HepG2 (cell line): ENCODE results near the gene MRPL20. TPM values are rescaled to one million over a fixed set of nuclear protein-coding genes. Genes with fewer than 3 reads are reported as not detected.

ENCODE experiments used
- AHDC1 ChIP-seq: sonication (generic); formaldehyde crosslinking; IDR thresholded peaks from 2 replicates; pipeline ENCODE4 v1.5.1; 2020; ENCODE audit warnings: mild to moderate bottlenecking, missing genetic modification reagents, borderline replicate concordance
- GLI4 ChIP-seq: sonication (generic); formaldehyde crosslinking; IDR thresholded peaks from 2 replicates; pipeline ENCODE4 v1.5.1; 2020; ENCODE audit warnings: missing genetic modification reagents, mild to moderate bottlenecking, moderate library complexity, borderline replicate concordance
- HDAC1 ChIP-seq: sonication (generic); formaldehyde crosslinking; IDR thresholded peaks from 2 replicates; pipeline ENCODE4 v1.5.1; 2020; ENCODE audit warnings: mild to moderate bottlenecking, missing genetic modification reagents
- HIVEP1 ChIP-seq: sonication (generic); formaldehyde crosslinking; IDR thresholded peaks from 2 replicates; pipeline ENCODE4 v1.4.0; 2020; ENCODE audit warnings: mild to moderate bottlenecking, missing genetic modification reagents
- HNRNPLL ChIP-seq: fragments of 200-400 bp; formaldehyde crosslinking; IDR thresholded peaks from 2 replicates; pipeline ENCODE4 v1.6.1; 2017; ENCODE audit warnings: mild to moderate bottlenecking, low read depth, low read length; ENCODE audit not compliant: poor library complexity, severe bottlenecking
- KDM5B ChIP-seq: sonication (generic); formaldehyde crosslinking; IDR thresholded peaks from 2 replicates; pipeline ENCODE4 v1.4.0; 2020; ENCODE audit warnings: missing genetic modification reagents, mild to moderate bottlenecking, borderline replicate concordance
- KDM6A ChIP-seq: IDR thresholded peaks from 2 replicates; pipeline ENCODE4 v1.6.1; 2016; ENCODE audit warnings: low read depth
- MIER2 ChIP-seq: IDR thresholded peaks from 2 replicates; pipeline ENCODE4 v1.6.1; 2016; ENCODE audit warnings: missing biosample characterization, missing genetic modification reagents
- PHF21A ChIP-seq: sonication (generic); formaldehyde crosslinking; IDR thresholded peaks from 2 replicates; pipeline ENCODE4 v1.5.0; 2020; ENCODE audit warnings: mild to moderate bottlenecking, missing genetic modification reagents
- RFX5 ChIP-seq: IDR thresholded peaks from 2 replicates; pipeline ENCODE4 v1.6.1; 2011; ENCODE audit warnings: low read depth, low read length, improper control_type of control experiment
- TIGD3 ChIP-seq: sonication (generic); formaldehyde crosslinking; IDR thresholded peaks from 2 replicates; pipeline ENCODE4 v1.5.1; 2020; ENCODE audit warnings: mild to moderate bottlenecking, missing genetic modification reagents, borderline replicate concordance
- XBP1 ChIP-seq: sonication (generic); formaldehyde crosslinking; IDR thresholded peaks from 2 replicates; pipeline ENCODE4 v1.5.0; 2020; ENCODE audit warnings: missing genetic modification reagents
- ZBTB21 ChIP-seq: sonication (generic); formaldehyde crosslinking; IDR thresholded peaks from 2 replicates; pipeline ENCODE4 v1.4.0; 2020; ENCODE audit warnings: missing genetic modification reagents
- ZBTB3 ChIP-seq: sonication (generic); formaldehyde crosslinking; IDR thresholded peaks from 2 replicates; pipeline ENCODE4 v1.4.0; 2020; ENCODE audit warnings: low read depth, mild to moderate bottlenecking, moderate library complexity, missing genetic modification reagents, borderline replicate concordance
- ZGPAT ChIP-seq: IDR thresholded peaks from 2 replicates; pipeline ENCODE4 v1.6.1; 2016; ENCODE audit warnings: mild to moderate bottlenecking
- ZNF552 ChIP-seq: sonication (generic); formaldehyde crosslinking; IDR thresholded peaks from 2 replicates; pipeline ENCODE4 v1.9.0; 2022; ENCODE audit warnings: missing genetic modification reagents, mild to moderate bottlenecking, borderline replicate concordance
- ZNF569 ChIP-seq: sonication (generic); formaldehyde crosslinking; IDR thresholded peaks from 2 replicates; pipeline ENCODE4 v1.5.0; 2020; ENCODE audit warnings: mild to moderate bottlenecking, missing genetic modification reagents, moderate library complexity, borderline replicate concordance
- ZNF589 ChIP-seq: sonication (generic); formaldehyde crosslinking; conservative IDR thresholded peaks from 2 replicates; pipeline ENCODE4 v1.8.0; 2022; ENCODE audit warnings: mild to moderate bottlenecking, moderate library complexity, missing genetic modification reagents
- ZNF605 ChIP-seq: sonication (generic); formaldehyde crosslinking; IDR thresholded peaks from 2 replicates; pipeline ENCODE4 v1.8.0; 2022; ENCODE audit warnings: mild to moderate bottlenecking, missing genetic modification reagents
- ZSCAN12 ChIP-seq: sonication (generic); formaldehyde crosslinking; IDR thresholded peaks from 2 replicates; pipeline ENCODE4 v1.9.0; 2021; ENCODE audit warnings: mild to moderate bottlenecking, missing genetic modification reagents
- polyA plus RNA-seq, 8 experiments: library from polyadenylated mRNA; depleted of rRNA in 3 of 8; stranded (reverse) in 7 of 8; unstranded in 1 of 8; fragments of >200 nt; fragmentation: Illumina TruSeq in 4 of 8; extraction: Trizol in 4 of 8; gene quantifications; 2 replicates each; pipeline versions ENCODE4 v1.2.1 to v1.2.3, GENCODE V29; 2011 to 2016; ENCODE audit warnings: low read depth in 4 of 8, missing spikeins in 1 of 8, mixed read lengths in 1 of 8; ENCODE audit not compliant: insufficient read depth in 1 of 8
- total RNA-seq, 5 experiments: library from RNA; depleted of rRNA; stranded (reverse); fragments of >200 nt; fragmentation: Illumina TruSeq; extraction: Trizol; gene quantifications; 2 replicates each; pipeline ENCODE4 v1.2.3, GENCODE V29; 2016; ENCODE audit warnings: low read depth in 1 of 5

The MRPL20 gene
- total and polyA plus RNA-seq, 2 of the 13 experiments (the other 11 are each of a cell fraction or from before 2014, with no cell fraction given) = 59.2 to 127 TPM

GRCh38 chr1:1400576-1401456 is 6.3 kb downstream of the MRPL20 start (continued):
- peak; percentile 75; the same call in 1 of the 2 replicates for TF ChIP-seq AHDC1 (CRISPR knock-in tag)
- TF ChIP-seq ZBTB3 (CRISPR knock-in tag) = peak; percentile 99
- peak; percentile 99 for TF ChIP-seq KDM6A (CRISPR knock-in tag)
- peak; percentile 98 for TF ChIP-seq HDAC1 (CRISPR knock-in tag)
- TF ChIP-seq XBP1 (CRISPR knock-in tag) = no peak
- no peak for TF ChIP-seq ZSCAN12 (CRISPR knock-in tag)
- 0 out of 2 replicates have a peak, but pooled peaks have one; percentile 29 for TF ChIP-seq ZNF589 (CRISPR knock-in tag)
- TF ChIP-seq HNRNPLL = no peak
- peak; percentile 70 for TF ChIP-seq ZBTB21
- TF ChIP-seq RFX5 = no peak
- no peak for TF ChIP-seq GLI4 (CRISPR knock-in tag)
- TF ChIP-seq PHF21A (CRISPR knock-in tag) = peak; percentile 98
- peak; percentile 83; the same call in 1 of the 2 replicates for TF ChIP-seq KDM5B (CRISPR knock-in tag)
- TF ChIP-seq ZNF605 (CRISPR knock-in tag) = 0 out of 2 replicates have a peak, but pooled peaks have one; percentile 57
- TF ChIP-seq ZNF552 = peak; percentile 76; the same call in 1 of the 2 replicates
- TF ChIP-seq MIER2 (CRISPR knock-in tag) = peak; percentile 82
- peak; percentile 86 for TF ChIP-seq HIVEP1 (CRISPR knock-in tag)
- no peak for TF ChIP-seq TIGD3 (CRISPR knock-in tag)
- peak; percentile 96 for TF ChIP-seq ZGPAT
- no peak for TF ChIP-seq ZNF569
